Activated naive CD8-positive, alpha-beta T cell (primary cell): ENCODE measurements around the gene ANGPTL2.
"Not testable (repeated sequence)": the region's sequence is repeated elsewhere in the genome, so short reads cannot be mapped to it uniquely, and the experiment has no call there.

ENCODE experiments used
- H3K27ac Mint-ChIP-seq: one replicate; pipeline ENCODE4 v1.8.0; 2021; ENCODE audit warnings: mixed read lengths
- H3K27me3 Mint-ChIP-seq: one replicate; pipeline ENCODE4 v1.8.0; 2021; ENCODE audit warnings: mixed read lengths
- H3K36me3 Mint-ChIP-seq: one replicate; pipeline ENCODE4 v1.8.0; 2021; ENCODE audit warnings: mixed read lengths
- H3K4me1 Mint-ChIP-seq: one replicate; pipeline ENCODE4 v1.8.0; 2021; ENCODE audit warnings: low read depth, mixed read lengths
- H3K4me3 Mint-ChIP-seq: one replicate; pipeline ENCODE4 v1.8.0; 2021; ENCODE audit warnings: mild to moderate bottlenecking, mixed read lengths
- H3K9me3 Mint-ChIP-seq: one replicate; pipeline ENCODE4 v1.8.0; 2021; ENCODE audit warnings: low read depth, mixed read lengths

The ANGPTL2 gene

GRCh38 chr9:127161081-127161624, 38.7 kb upstream of the ANGPTL2 start:
- Mint-ChIP-seq H3K27ac (no peak overlapping the region), H3K27me3 (no peaks in the 10 kb centered on the region), H3K4me3 (no peak overlapping the region), H3K4me1 (peaks cover 20% of the 10 kb centered on the region), H3K9me3 (no peaks in the 10 kb centered on the region), H3K36me3 (no peaks in the 10 kb centered on the region)

GRCh38 chr9:127159949-127160610, 37.6 kb upstream of the ANGPTL2 start:
- Mint-ChIP-seq H3K27me3 (no peaks in the 10 kb centered on the region), H3K27ac (no peak overlapping the region), H3K4me3 (no peak overlapping the region), H3K4me1 (peaks cover 20% of the 10 kb centered on the region), H3K36me3 (no peaks in the 10 kb centered on the region), H3K9me3 (no peaks in the 10 kb centered on the region)

GRCh38 chr9:127159325-127159801, 36.9 kb upstream of the ANGPTL2 start:
- Mint-ChIP-seq H3K27ac (no peak overlapping the region), H3K4me1 (peaks cover 20% of the 10 kb centered on the region), H3K4me3 (no peak overlapping the region), H3K9me3 (no peaks in the 10 kb centered on the region), H3K27me3 (no peaks in the 10 kb centered on the region), H3K36me3 (no peaks in the 10 kb centered on the region)

- no peak overlapping the region for H3K4me3 Mint-ChIP-seq
- no peak overlapping the region for H3K27ac Mint-ChIP-seq
- H3K27me3 Mint-ChIP-seq: no peaks in the 10 kb centered on the region
- peaks cover 19% of the 10 kb centered on the region for H3K4me1 Mint-ChIP-seq
- no peaks in the 10 kb centered on the region for H3K9me3 Mint-ChIP-seq
- H3K36me3 Mint-ChIP-seq: no peaks in the 10 kb centered on the region
These were observed 36.4 kb upstream of the ANGPTL2 start for GRCh38 chr9:127158786-127159324.

- Mint-ChIP-seq H3K4me1 (no peaks in the 10 kb centered on the region), H3K4me3 (no peak overlapping the region), H3K36me3 (no peaks in the 10 kb centered on the region), H3K27ac (peak overlapping the region; percentile 18), H3K9me3 (no peaks in the 10 kb centered on the region), H3K27me3 (peaks cover 2% of the 10 kb centered on the region)
These were observed 33.0 kb upstream of the ANGPTL2 start for GRCh38 chr9:127155314-127155960.

GRCh38 chr9:127154390-127155191, 32.2 kb upstream of the ANGPTL2 start:
- no peaks in the 10 kb centered on the region for H3K4me1 Mint-ChIP-seq
- H3K27ac Mint-ChIP-seq: no peak overlapping the region
- peaks cover 2% of the 10 kb centered on the region for H3K27me3 Mint-ChIP-seq
- H3K4me3 Mint-ChIP-seq: no peak overlapping the region
- H3K9me3 Mint-ChIP-seq: no peaks in the 10 kb centered on the region
- H3K36me3 Mint-ChIP-seq: no peaks in the 10 kb centered on the region

GRCh38 chr9:127154003-127154389, 31.6 kb upstream of the ANGPTL2 start:
- Mint-ChIP-seq H3K9me3 (no peaks in the 10 kb centered on the region), H3K4me3 (no peak overlapping the region), H3K36me3 (no peaks in the 10 kb centered on the region), H3K27me3 (peaks cover 2% of the 10 kb centered on the region), H3K4me1 (no peaks in the 10 kb centered on the region), H3K27ac (no peak overlapping the region)

- Mint-ChIP-seq H3K4me1 (no peaks in the 10 kb centered on the region), H3K27ac (no peak overlapping the region), H3K4me3 (no peak overlapping the region), H3K36me3 (no peaks in the 10 kb centered on the region), H3K9me3 (no peaks in the 10 kb centered on the region), H3K27me3 (peaks cover 2% of the 10 kb centered on the region)
These were observed 31.1 kb upstream of the ANGPTL2 start for GRCh38 chr9:127153501-127153900.

- Mint-ChIP-seq H3K27me3 (peaks cover 2% of the 10 kb centered on the region), H3K4me3 (no peak overlapping the region), H3K36me3 (peaks cover 6% of the 10 kb centered on the region), H3K9me3 (no peaks in the 10 kb centered on the region), H3K4me1 (no peaks in the 10 kb centered on the region), H3K27ac (no peak overlapping the region)
These were observed 27.3 kb upstream of the ANGPTL2 start for GRCh38 chr9:127149463-127150390.

- H3K36me3 Mint-ChIP-seq: peaks cover 6% of the 10 kb centered on the region
- H3K4me1 Mint-ChIP-seq: no peaks in the 10 kb centered on the region
- H3K27ac Mint-ChIP-seq: no peak overlapping the region
- no peaks in the 10 kb centered on the region for H3K9me3 Mint-ChIP-seq
- peaks cover 2% of the 10 kb centered on the region for H3K27me3 Mint-ChIP-seq
- no peak overlapping the region for H3K4me3 Mint-ChIP-seq
These were observed 26.6 kb upstream of the ANGPTL2 start for GRCh38 chr9:127149010-127149409.

GRCh38 chr9:127148014-127148413, 25.6 kb upstream of the ANGPTL2 start:
- Mint-ChIP-seq H3K27ac (no peak overlapping the region), H3K9me3 (no peaks in the 10 kb centered on the region), H3K27me3 (peaks cover 1% of the 10 kb centered on the region), H3K36me3 (peaks cover 6% of the 10 kb centered on the region), H3K4me1 (no peaks in the 10 kb centered on the region), H3K4me3 (no peak overlapping the region)

- Mint-ChIP-seq H3K4me3 (no peak overlapping the region), H3K4me1 (no peaks in the 10 kb centered on the region), H3K9me3 (no peaks in the 10 kb centered on the region), H3K27ac (no peak overlapping the region), H3K36me3 (peaks cover 6% of the 10 kb centered on the region), H3K27me3 (no peaks in the 10 kb centered on the region)
These were observed 24.8 kb upstream of the ANGPTL2 start for GRCh38 chr9:127147251-127147650.

- H3K27me3 Mint-ChIP-seq, H3K27ac Mint-ChIP-seq, H3K36me3 Mint-ChIP-seq, H3K4me3 Mint-ChIP-seq, H3K9me3 Mint-ChIP-seq, H3K4me1 Mint-ChIP-seq: not testable (repeated sequence)
These were observed 24.4 kb upstream of the ANGPTL2 start for GRCh38 chr9:127146841-127147240.
